ENCODE measurements around the gene CHD1.

DNA sequence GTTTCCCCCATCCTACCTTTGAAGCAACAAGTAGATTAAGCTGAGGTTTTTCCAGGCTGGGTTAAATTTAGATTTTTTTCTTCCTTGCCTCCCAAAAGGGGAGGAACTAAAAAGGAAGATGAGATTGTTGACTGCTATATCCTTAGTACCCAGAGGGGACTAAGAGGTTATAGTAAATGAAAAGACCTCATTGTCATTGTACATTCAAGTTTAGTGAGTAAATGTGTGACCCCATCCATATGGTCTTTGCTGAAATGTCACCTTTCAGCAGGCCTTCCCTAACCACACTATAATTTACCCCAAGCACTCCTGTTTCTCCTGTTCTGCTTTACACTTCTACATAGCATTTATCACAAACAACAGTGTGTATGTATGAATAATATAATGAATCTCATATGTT is 35.8 kb upstream of the CHD1 start:
- TF ChIP-seq, protein P1, sequence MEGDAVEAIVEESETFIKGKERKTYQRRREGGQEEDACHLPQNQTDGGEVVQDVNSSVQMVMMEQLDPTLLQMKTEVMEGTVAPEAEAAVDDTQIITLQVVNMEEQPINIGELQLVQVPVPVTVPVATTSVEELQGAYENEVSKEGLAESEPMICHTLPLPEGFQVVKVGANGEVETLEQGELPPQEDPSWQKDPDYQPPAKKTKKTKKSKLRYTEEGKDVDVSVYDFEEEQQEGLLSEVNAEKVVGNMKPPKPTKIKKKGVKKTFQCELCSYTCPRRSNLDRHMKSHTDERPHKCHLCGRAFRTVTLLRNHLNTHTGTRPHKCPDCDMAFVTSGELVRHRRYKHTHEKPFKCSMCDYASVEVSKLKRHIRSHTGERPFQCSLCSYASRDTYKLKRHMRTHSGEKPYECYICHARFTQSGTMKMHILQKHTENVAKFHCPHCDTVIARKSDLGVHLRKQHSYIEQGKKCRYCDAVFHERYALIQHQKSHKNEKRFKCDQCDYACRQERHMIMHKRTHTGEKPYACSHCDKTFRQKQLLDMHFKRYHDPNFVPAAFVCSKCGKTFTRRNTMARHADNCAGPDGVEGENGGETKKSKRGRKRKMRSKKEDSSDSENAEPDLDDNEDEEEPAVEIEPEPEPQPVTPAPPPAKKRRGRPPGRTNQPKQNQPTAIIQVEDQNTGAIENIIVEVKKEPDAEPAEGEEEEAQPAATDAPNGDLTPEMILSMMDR (IDR thresholded peaks at IDR 0.05; ENCODE audit: low read depth, low read length): no peak
- TF ChIP-seq POLR2A (IDR thresholded peaks at IDR 0.05; ENCODE audit: extremely low read depth, insufficient read length): no peak
- TF ChIP-seq, protein P2, sequence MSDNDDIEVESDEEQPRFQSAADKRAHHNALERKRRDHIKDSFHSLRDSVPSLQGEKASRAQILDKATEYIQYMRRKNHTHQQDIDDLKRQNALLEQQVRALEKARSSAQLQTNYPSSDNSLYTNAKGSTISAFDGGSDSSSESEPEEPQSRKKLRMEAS (IDR thresholded peaks at IDR 0.05; ENCODE audit: low read depth, low read length): no peak

Measured in NB4 (cell line).